HG02938 (cell line): ENCODE data around the gene UPF1.

ENCODE experiments used
- ATAC-seq: cut with Tn5 transposase; IDR thresholded peaks from one replicate; pipeline ENCODE4 v1.9.1; 2021; ENCODE audit warnings: mild to moderate bottlenecking, moderate library complexity; ENCODE audit not compliant: unreplicated experiment

The UPF1 gene

GRCh38 chr19:18833849-18834643 lies 2.3 kb downstream of the UPF1 start:
- no peak for ATAC-seq

GRCh38 chr19:18834644-18834984 lies 2.9 kb downstream of the UPF1 start:
- no peak for ATAC-seq

GRCh38 chr19:18839465-18840287 lies 7.9 kb downstream of the UPF1 start:
- no peak for ATAC-seq

GRCh38 chr19:18840288-18841267 lies 8.8 kb downstream of the UPF1 start:
- no peak for ATAC-seq

- ATAC-seq: no peak
These were observed 9.6 kb downstream of the UPF1 start for GRCh38 chr19:18841400-18841799.

GRCh38 chr19:18842166-18842565 lies 10.4 kb downstream of the UPF1 start:
- ATAC-seq: no peak

- no peak for ATAC-seq
These were observed 12.2 kb downstream of the UPF1 start for GRCh38 chr19:18843960-18844359.

- no peak for ATAC-seq
These were observed 13.1 kb downstream of the UPF1 start for GRCh38 chr19:18844806-18845329.

GRCh38 chr19:18845961-18846360 lies 14.2 kb downstream of the UPF1 start:
- ATAC-seq: no peak

GRCh38 chr19:18846862-18847548 lies 15.2 kb downstream of the UPF1 start:
- no peak for ATAC-seq

GRCh38 chr19:18847549-18848463 lies 16.0 kb downstream of the UPF1 start:
- no peak for ATAC-seq

GRCh38 chr19:18848878-18849661 lies 17.3 kb downstream of the UPF1 start:
- ATAC-seq: no peak

- no peak for ATAC-seq
These were observed 18.2 kb downstream of the UPF1 start for GRCh38 chr19:18849838-18850400.

- ATAC-seq: no peak
These were observed 19.0 kb downstream of the UPF1 start for GRCh38 chr19:18850471-18851375.

GRCh38 chr19:18851673-18852325 lies 20.0 kb downstream of the UPF1 start:
- ATAC-seq: no peak

GRCh38 chr19:18852648-18853047 lies 20.9 kb downstream of the UPF1 start:
- no peak for ATAC-seq
